Glomerular visceral epithelial cell (primary cell): ENCODE data around the gene CHST1.

Experiments
- DNase-seq: peaks from one replicate; pipeline ENCODE4 v3.0.0-alpha.2; 2016; ENCODE audit errors: extremely low spot score

The CHST1 gene

DNA sequence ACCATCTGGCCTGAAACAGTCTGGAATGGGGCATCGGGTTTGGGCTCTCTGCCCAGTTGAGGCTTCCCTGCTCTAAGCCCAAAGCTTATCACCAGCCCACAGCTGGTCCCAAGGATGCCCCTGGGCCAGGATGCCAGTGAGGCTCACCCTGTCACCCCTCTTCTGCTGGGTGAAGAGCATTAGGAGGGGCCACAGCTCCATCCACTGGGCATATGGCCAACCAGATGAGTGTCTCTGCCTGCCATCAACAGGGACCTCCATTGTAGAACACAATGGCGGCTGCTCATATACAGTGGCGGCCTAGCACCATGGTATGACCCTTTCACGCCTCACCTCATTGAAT is 5.6 kb downstream of the CHST1 start:
- no peak for DNase-seq

DNA sequence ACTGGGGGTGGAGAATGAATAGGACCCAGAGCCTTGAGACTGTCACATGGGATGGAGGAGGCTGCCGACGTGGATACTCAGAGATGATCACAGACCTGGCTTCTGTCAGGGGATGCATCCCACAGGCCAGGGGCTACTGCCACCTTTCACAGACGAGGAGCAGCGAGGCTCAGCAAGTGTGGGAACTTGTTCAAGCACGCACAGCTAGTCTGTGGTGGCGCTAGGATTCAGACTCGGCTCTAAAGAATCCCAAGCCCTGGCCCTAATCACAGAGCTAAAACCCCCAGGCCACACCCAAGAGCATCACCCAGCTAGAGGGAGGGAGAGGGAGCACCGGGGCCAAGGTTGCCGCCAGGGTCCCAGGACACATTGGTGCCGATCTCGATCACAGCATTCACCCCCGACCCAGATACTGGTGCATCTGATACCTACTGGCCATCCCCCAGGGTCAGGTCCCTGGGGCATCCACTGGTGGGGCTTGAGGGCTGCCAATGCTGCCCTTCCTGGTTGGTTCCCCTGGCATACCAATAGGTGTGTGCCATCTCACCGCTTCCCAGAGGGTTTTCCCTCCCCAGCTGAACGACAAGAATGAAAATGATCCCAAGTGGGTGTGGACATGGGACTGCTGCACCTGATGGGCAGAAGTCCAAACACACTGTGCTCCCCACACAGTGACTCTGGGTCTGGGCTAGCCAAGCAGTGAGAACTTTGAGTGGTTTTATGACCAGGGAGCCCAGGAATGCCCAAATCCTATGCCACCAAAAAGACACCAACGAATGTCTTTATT is 6.2 kb downstream of the CHST1 start:
- DNase-seq, result no peak

DNA sequence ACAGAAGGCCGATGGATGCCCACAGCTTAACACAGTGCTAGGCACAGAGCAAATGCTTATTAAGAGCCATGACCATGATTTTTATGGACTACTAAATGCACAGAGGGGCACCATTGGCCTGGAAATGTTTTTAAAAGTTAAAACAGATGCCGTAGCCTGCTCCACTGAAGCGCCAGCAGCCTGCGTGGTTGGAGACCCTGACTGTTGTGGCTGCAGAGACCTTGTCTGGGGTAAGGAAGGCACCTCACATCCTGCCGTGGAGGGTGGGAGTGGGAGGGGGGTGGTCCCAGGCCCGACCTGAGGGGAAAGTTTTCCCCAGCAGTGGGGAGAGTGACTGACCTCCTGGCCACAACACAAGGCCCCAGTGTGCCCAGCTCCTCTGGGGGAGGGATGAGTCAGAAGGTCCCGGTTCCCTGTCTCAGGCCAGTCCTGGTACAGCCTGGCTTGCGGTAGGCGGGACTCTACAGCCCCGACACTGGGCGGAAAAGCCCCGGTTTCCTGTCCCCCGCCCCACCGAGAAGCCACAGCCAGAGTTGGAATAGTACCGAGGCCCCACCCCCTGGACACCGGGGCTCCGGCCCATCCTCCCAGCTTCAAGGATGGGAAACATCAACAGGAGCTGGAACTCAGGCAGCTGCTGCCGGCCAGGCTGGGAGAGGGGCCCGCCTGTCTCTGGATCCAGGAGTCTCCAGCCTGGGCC is 7.0 kb downstream of the CHST1 start:
- peak; percentile 27 for DNase-seq

DNA sequence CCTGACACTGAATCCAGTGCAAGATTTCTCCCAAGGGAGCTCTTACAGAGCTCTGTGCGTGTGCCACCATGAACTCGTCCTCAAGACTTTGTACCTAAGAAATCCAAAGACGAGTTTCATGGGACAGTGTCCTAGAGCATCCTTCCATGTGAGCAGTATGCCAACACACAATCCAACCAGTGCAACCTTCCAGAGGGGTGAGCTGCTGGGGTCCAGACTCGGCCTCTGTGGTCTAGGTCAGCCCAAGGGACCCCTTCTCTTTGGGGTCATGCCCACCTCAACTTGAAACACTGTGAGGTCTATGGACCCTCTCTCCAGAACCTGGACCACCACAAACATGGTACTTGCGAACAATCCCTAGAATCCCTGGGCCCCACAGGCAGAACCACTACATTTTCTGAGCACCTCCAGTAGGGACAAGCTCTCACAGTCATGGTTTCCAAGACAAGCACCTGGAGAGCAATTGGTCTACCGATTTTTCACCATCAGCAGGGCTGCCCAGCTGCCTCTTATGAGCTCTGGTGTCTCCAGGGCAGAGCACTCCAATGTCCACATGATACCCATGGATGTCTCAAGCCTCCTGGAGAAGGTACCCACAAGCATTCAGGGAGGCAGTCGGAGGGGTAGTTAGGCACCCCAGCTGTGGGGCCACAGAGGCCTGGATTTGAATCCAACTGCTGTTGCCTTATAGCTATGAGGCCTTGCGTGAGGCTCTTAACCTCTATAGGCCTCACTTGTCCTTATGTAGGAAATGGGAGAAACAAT is 7.7 kb downstream of the CHST1 start:
- DNase-seq, result no peak

- DNase-seq, result no peak
These were observed 9.6 kb downstream of the CHST1 start for GRCh38 chr11:45655831-45656230.

DNA sequence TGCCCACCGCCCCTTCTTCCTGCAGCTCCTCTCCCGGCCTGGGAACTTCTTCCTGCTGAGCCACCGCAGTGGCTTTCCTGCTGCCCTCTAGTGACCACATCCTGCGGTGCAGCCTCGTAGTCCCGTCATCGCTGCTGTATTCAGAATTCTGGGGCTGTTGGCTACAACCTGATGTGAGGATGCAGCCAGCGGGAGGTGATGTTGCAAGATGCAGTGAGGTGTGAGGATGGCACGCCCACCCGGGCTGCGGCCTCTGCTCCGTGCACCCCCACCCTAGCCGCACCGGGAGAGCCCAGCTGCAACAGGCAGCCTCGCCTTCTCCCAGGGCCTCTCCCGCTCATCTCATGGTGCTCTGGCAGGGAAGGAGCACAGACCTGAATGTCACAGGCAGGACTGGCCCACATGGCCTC is 10.1 kb downstream of the CHST1 start:
- peak; percentile 54 for DNase-seq

DNA sequence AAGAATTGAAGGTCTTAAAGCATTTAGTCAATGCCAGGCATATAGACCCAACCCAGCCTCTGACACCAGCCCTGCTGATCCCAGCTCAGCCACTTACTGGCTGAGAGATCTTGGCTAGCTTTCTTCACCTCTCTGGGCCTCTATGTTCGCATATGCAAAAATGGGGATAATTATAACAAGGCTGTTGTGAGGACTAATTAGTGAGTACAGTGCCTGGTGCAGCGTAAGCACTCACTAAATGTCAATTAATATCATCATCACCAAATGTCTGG is 10.5 kb downstream of the CHST1 start:
- DNase-seq, result no peak

- DNase-seq, result no peak
These were observed 11.0 kb downstream of the CHST1 start for GRCh38 chr11:45654231-45655011.

DNA sequence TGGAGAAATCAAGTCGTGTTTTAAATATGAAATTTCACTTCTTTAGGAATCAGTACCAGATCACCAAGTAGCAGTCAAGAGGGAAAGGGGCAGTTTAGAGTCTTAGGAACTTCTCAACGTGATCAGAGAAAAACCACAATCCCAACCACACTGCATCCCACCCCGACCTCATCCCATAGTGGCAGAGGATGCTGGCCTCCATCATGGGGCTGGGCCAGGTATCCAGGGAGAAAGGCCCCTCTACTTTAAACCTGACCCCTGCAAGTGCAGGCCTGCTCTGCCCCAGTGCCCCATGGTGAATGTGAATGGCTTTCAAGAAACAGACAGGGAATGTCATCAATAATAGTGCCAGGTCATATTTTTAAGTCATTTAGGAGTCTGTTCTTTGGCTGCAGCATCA is 12.1 kb downstream of the CHST1 start:
- no peak for DNase-seq

DNA sequence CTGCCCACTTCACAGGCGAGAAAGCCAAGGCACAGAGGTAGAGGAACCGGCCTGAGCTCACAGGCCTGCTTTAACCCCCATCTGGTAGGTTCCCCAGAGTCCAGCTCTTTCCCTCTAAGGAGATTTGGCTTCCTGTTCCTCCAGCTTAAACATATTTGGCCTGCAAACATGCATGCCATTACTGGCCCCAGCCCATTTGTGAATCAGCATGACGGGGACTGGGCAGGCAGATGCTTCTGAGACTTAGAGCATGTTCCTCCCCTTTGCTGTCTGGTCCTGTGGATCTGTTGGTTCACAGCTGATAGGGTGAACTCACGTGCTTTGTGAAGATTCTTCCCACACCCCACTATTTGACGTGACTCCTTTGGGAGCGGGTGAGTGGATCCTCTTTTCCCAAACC is 12.6 kb downstream of the CHST1 start:
- DNase-seq, result no peak

GRCh38 chr11:45651841-45652749 is 13.3 kb downstream of the CHST1 start:
- no peak for DNase-seq

DNA sequence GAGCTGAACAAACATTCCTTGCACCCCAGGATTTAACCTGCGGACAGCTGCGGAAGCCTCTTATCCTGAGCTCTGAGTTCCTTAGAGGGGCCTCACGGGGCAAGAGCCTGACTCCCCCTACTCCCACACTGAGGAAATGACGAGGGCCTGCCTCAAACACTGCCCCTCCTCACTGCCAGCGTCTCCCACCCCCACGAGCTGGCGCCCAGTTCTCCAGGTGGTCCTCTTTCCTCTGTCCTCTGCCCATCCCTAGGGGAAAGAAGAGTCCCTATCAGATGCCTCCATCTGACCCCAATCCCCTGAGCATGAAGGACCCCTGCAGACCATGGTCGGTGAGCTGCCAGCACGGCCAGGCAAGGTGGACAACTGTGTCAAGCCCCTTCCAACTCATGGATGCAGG is 14.3 kb downstream of the CHST1 start:
- DNase-seq, result no peak

GRCh38 chr11:45650166-45651095 is 15.0 kb downstream of the CHST1 start:
- DNase-seq, result no peak

DNA sequence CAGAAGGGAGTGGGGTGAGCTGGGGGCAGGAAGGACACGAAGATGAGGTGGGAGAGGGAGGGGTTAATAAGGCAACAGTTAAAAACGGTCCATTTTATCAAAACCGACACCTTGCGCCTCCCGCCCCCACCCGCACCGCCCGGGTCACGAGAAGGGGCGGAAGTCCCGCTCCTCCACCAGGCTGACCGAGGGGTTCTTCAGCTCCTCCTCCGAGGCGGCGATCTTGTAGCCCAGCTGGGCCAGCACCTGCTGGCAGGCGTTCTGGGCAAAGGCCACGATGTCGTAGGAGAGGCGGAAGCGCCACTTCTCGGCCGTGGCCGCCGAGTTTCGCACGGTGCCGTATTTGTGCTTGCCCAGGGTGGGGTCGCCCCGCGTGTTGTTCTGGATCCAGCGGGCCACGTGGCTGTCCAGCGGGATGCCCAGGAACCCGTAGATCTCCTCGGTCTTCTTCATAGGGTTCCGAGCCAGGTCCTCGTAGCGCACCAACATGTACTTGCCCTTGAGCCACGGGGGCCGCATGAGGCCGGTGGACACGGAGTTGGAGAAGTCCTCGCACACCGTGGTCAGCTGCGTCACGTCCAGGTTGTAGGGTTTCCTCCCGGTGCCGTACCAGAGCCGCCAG is 15.8 kb downstream of the CHST1 start:
- DNase-seq, result no peak

GRCh38 chr11:45648931-45649330 is 16.5 kb downstream of the CHST1 start:
- no peak for DNase-seq

DNA sequence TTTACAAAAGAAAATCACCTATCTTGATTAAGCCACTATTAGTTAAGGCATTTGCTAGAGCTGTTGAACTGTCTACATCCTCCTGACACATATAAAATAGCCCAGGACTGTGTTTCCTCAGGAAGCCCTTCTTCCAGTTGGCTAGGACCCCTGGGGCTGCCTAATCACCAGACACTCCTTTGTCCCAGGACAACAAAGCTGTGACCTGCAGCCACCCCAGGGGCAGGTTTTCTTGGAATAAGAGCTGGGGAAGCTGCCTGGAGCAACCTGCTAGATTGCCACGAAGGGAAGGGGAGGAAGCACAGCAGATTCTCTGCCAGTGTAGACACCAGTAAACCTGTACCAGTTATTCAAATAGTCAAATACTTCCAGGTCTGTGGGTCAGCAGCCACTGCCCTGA is 17.6 kb downstream of the CHST1 start:
- no peak for DNase-seq

DNA sequence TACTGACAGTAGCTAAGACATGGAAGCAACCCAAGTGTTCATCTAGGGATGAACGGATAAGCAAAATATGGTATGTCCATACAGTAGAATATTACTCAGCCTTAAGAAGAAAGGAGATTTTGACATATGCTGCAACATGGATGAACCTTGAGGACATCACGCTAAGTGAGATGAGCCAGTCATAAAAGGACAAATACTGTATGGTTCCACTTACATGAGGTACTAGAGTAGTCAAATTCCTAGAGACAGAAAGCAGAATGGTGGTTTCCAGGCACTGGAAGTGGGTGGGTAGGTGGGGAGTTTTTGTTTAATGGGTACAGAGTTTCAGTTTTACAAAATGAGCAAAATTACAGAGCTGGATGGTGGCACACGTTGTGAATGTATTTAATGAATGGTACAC is 18.1 kb downstream of the CHST1 start:
- no peak for DNase-seq

DNA sequence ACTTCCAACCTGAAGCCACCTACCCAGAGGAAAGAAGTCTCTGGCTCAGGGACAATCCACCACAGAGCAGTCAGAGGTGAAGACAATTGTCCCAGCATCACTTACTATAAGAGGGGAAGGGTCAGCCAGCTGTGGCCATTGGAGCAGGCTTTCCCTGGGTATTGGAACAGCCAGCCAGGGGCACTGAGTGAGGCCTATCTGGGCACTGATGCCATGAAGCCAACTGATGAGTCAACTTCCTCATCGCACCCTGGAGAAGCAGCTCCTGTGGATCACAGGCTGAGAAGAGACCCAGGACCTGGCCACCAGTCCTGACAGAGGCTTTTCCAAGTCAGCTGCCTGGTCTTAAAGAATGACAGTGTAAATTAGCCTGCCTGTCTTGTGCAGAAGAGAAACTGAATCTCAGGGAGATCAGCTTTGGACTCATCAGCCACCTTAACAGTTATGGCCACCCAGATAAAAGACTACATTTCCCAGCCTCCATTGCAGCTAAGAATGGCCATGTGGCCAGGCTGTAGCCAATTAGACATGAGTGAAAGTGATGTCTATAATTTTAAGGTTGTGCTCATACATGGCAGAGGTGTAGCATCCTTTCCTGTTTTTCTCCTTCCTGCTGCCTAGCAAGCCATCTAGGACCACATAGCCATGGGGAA is 19.0 kb downstream of the CHST1 start:
- no peak for DNase-seq
